Neuronal stem cell (in vitro differentiated cells): Measurements from ENCODE around the gene SMURF2.
"Not testable (repeated sequence)": the region's sequence is repeated elsewhere in the genome, so short reads cannot be mapped to it uniquely, and the experiment has no call there.

Experiments used
- DNase-seq: peaks from one replicate; pipeline ENCODE4 v3.0.0-alpha.2; 2013; ENCODE audit warnings: low spot score
- H2AFZ ChIP-seq: one replicate; pipeline ENCODE4 v1.6.1; 2013; ENCODE audit warnings: mild to moderate bottlenecking, low read length, inconsistent platforms
- H2AK5ac ChIP-seq: 2 replicates; pipeline ENCODE4 v1.6.1; 2013; ENCODE audit warnings: low read depth, mild to moderate bottlenecking, inconsistent platforms, low read length, moderate library complexity, mixed read lengths
- H2BK120ac ChIP-seq: 2 replicates; pipeline ENCODE4 v1.6.1; 2013; ENCODE audit warnings: low read depth, mild to moderate bottlenecking, inconsistent platforms, low read length, moderate library complexity, mixed read lengths
- H2BK12ac ChIP-seq: one replicate; pipeline ENCODE4 v1.6.1; 2013; ENCODE audit warnings: low read length, inconsistent platforms
- H2BK15ac ChIP-seq: 2 replicates; pipeline ENCODE4 v1.6.1; 2013; ENCODE audit warnings: mild to moderate bottlenecking, low read length, inconsistent platforms, mixed read lengths
- H2BK5ac ChIP-seq: one replicate; pipeline ENCODE4 v1.6.1; 2013; ENCODE audit warnings: inconsistent platforms, mild to moderate bottlenecking, low read length, moderate library complexity
- H3K14ac ChIP-seq: one replicate; pipeline ENCODE4 v1.6.1; 2013; ENCODE audit warnings: low read length, inconsistent platforms
- H3K18ac ChIP-seq: 2 replicates; pipeline ENCODE4 v1.6.1; 2013; ENCODE audit warnings: low read length, inconsistent platforms
- H3K23ac ChIP-seq: 2 replicates; pipeline ENCODE4 v1.6.1; 2013; ENCODE audit warnings: low read depth, mild to moderate bottlenecking, mixed read lengths, low read length, inconsistent platforms; ENCODE audit not compliant: poor library complexity
- H3K27ac ChIP-seq: replicated peaks from 3 replicates; pipeline ENCODE4 v1.5.1; 2013; ENCODE audit warnings: low read length, inconsistent platforms
- H3K27me3 ChIP-seq, 3 experiments: 2 replicates each; pipeline ENCODE4 v1.6.1; 2013; ENCODE audit warnings: low read length in 3 of 3, mild to moderate bottlenecking in 2 of 3, inconsistent platforms in 1 of 3, low read depth in 1 of 3, mixed read lengths in 1 of 3, moderate library complexity in 1 of 3; ENCODE audit not compliant: control insufficient read depth in 3 of 3, insufficient read depth in 3 of 3
- H3K36me3 ChIP-seq, 2 donors: replicated peaks in 1 of 2; 2 replicates each; pipeline ENCODE4 v1.6.1; 2013; ENCODE audit warnings: low read length in 2 of 2; ENCODE audit not compliant: control insufficient read depth in 2 of 2, insufficient read depth in 2 of 2
- H3K4ac ChIP-seq: 2 replicates; pipeline ENCODE4 v1.6.1; 2013; ENCODE audit warnings: inconsistent platforms, mild to moderate bottlenecking, low read length, moderate library complexity
- H3K4me1 ChIP-seq, 2 donors: 1 replicate in 1 of 2; 2 replicates in 1 of 2; pipeline ENCODE4 v1.6.1; 2013; ENCODE audit warnings: low read length in 2 of 2, low read depth in 1 of 2; ENCODE audit not compliant: control insufficient read depth in 2 of 2, insufficient read depth in 1 of 2
- H3K4me2 ChIP-seq: one replicate; pipeline ENCODE4 v1.6.1; 2013; ENCODE audit warnings: mild to moderate bottlenecking, low read length, inconsistent platforms; ENCODE audit not compliant: insufficient read depth, poor library complexity, severe bottlenecking
- H3K4me3 ChIP-seq, 2 donors: 2 replicates each; pipeline ENCODE4 v1.5.1; 2013; ENCODE audit warnings: low read length in 2 of 2, mild to moderate bottlenecking in 2 of 2, inconsistent platforms in 1 of 2, moderate library complexity in 1 of 2
- H3K79me1 ChIP-seq: one replicate; pipeline ENCODE4 v1.6.1; 2013; ENCODE audit warnings: low read depth, mild to moderate bottlenecking, inconsistent platforms, low read length, moderate library complexity
- H3K9ac ChIP-seq: one replicate; pipeline ENCODE4 v1.6.1; 2013; ENCODE audit warnings: mild to moderate bottlenecking, low read depth, low read length, inconsistent platforms; ENCODE audit not compliant: poor library complexity
- H3K9me3 ChIP-seq, 2 donors: replicated peaks in 1 of 2; 2 replicates each; pipeline versions ENCODE3 to v1.6.1; 2013; ENCODE audit warnings: low read length in 2 of 2, mild to moderate bottlenecking in 2 of 2, inconsistent platforms in 1 of 2, low read depth in 1 of 2, mixed read lengths in 1 of 2, moderate library complexity in 1 of 2; ENCODE audit not compliant: control insufficient read depth in 2 of 2, insufficient read depth in 1 of 2
- H4K8ac ChIP-seq: one replicate; pipeline ENCODE4 v1.6.1; 2013; ENCODE audit warnings: low read depth, mild to moderate bottlenecking, inconsistent platforms, low read length, moderate library complexity
- H4K91ac ChIP-seq: one replicate; pipeline ENCODE4 v1.6.1; 2013; ENCODE audit warnings: low read length, low read depth, mild to moderate bottlenecking, inconsistent platforms; ENCODE audit not compliant: poor library complexity
- WGBS, 2 donors: extraction: QIAGEN DNeasy Blood & Tissue Kit; methylation state at CpG; one replicate each; pipeline ENCODE4 v1.1.7; 2013; ENCODE audit warnings: missing lambda C conversion rate in 2 of 2, mixed read lengths in 1 of 2; ENCODE audit not compliant: insufficient read length in 2 of 2, insufficient replicate concordance in 1 of 2; ENCODE audit errors: extremely low coverage in 2 of 2; 5-methylcytosine and 5-hydroxymethylcytosine counted together

Gene SMURF2

GRCh38 chr17:64682261-64683181 is 20.4 kb upstream of the SMURF2 start:
- peak overlapping the region; percentile 45 for H2AFZ ChIP-seq
- peaks cover 0 to 3% of the 10 kb centered on the region in 2 donors for H3K4me1 ChIP-seq
- DNase-seq, result no peak
- no peaks in the 10 kb centered on the region for H3K27me3 ChIP-seq
- H3K36me3 ChIP-seq, result no peaks in the 10 kb centered on the region
- H3K23ac ChIP-seq, result no peak overlapping the region
- WGBS, 2 donors, result no CpG with 5 or more reads among the region's 12 CpGs
- no peak overlapping the region for H3K18ac ChIP-seq
- H3K9ac ChIP-seq, result no peak overlapping the region
- H3K4me2 ChIP-seq, result no peak overlapping the region
- no peak overlapping the region for H2BK12ac ChIP-seq
- no peak overlapping the region for H3K4ac ChIP-seq
- H3K4me3 ChIP-seq, result no peak overlapping the region
- no peak overlapping the region for H2BK120ac ChIP-seq
- no peak overlapping the region for H3K14ac ChIP-seq
- no peak overlapping the region for H2BK15ac ChIP-seq
- H2BK5ac ChIP-seq, result no peak overlapping the region
- no peak overlapping the region for H2AK5ac ChIP-seq
- no peaks in the 10 kb centered on the region for H3K9me3 ChIP-seq
- no peaks in the 10 kb centered on the region for H3K79me1 ChIP-seq
- no peak overlapping the region for H3K27ac ChIP-seq
- H4K91ac ChIP-seq, result no peak overlapping the region
- no peak overlapping the region for H4K8ac ChIP-seq

GRCh38 chr17:64679710-64680216 is 17.7 kb upstream of the SMURF2 start:
- H3K27me3 ChIP-seq, result peaks cover 0 to 3% (median 0%) of the 10 kb centered on the region in 3 experiments
- H3K27ac ChIP-seq, result no peak overlapping the region
- no peak overlapping the region for H2AFZ ChIP-seq
- no peak overlapping the region for H3K4me3 ChIP-seq
- no peak overlapping the region for H3K4ac ChIP-seq
- H2BK15ac ChIP-seq, result no peak overlapping the region
- no peak overlapping the region for H3K23ac ChIP-seq
- no peaks in the 10 kb centered on the region for H3K4me1 ChIP-seq
- H2BK120ac ChIP-seq, result no peak overlapping the region
- DNase-seq, result no peak
- H3K36me3 ChIP-seq, result no peaks in the 10 kb centered on the region
- no peak overlapping the region for H4K8ac ChIP-seq
- H2BK5ac ChIP-seq, result no peak overlapping the region
- H4K91ac ChIP-seq, result no peak overlapping the region
- no peak overlapping the region for H3K18ac ChIP-seq
- H3K9ac ChIP-seq, result no peak overlapping the region
- H3K79me1 ChIP-seq, result no peaks in the 10 kb centered on the region
- H2BK12ac ChIP-seq, result no peak overlapping the region
- H3K14ac ChIP-seq, result no peak overlapping the region
- no peak overlapping the region for H2AK5ac ChIP-seq
- WGBS, 2 donors, result no CpG with 5 or more reads among the region's 10 CpGs
- no peaks in the 10 kb centered on the region for H3K9me3 ChIP-seq
- no peak overlapping the region for H3K4me2 ChIP-seq

- H3K79me1 ChIP-seq, result no peaks in the 10 kb centered on the region
- H3K4me2 ChIP-seq, result no peak overlapping the region
- no CpG with 5 or more reads among the region's 3 CpGs for WGBS, 2 donors
- H3K27ac ChIP-seq, result no peak overlapping the region
- no peaks in the 10 kb centered on the region for H3K4me1 ChIP-seq
- H2BK120ac ChIP-seq, result no peak overlapping the region
- H2BK15ac ChIP-seq, result no peak overlapping the region
- no peak overlapping the region for H2BK5ac ChIP-seq
- H3K9ac ChIP-seq, result no peak overlapping the region
- no peaks in the 10 kb centered on the region for H3K9me3 ChIP-seq
- H3K4me3 ChIP-seq, result no peak overlapping the region
- H2AFZ ChIP-seq, result no peak overlapping the region
- H3K4ac ChIP-seq, result no peak overlapping the region
- no peak for DNase-seq
- H3K14ac ChIP-seq, result no peak overlapping the region
- peaks cover 0 to 8% (median 0%) of the 10 kb centered on the region in 3 experiments for H3K27me3 ChIP-seq
- H3K18ac ChIP-seq, result no peak overlapping the region
- H2AK5ac ChIP-seq, result no peak overlapping the region
- H4K91ac ChIP-seq, result no peak overlapping the region
- H2BK12ac ChIP-seq, result no peak overlapping the region
- H4K8ac ChIP-seq, result no peak overlapping the region
- H3K23ac ChIP-seq, result no peak overlapping the region
- H3K36me3 ChIP-seq, result no peaks in the 10 kb centered on the region
Observed at GRCh38 chr17:64676763-64677162, 14.7 kb upstream of the SMURF2 start.

DNA sequence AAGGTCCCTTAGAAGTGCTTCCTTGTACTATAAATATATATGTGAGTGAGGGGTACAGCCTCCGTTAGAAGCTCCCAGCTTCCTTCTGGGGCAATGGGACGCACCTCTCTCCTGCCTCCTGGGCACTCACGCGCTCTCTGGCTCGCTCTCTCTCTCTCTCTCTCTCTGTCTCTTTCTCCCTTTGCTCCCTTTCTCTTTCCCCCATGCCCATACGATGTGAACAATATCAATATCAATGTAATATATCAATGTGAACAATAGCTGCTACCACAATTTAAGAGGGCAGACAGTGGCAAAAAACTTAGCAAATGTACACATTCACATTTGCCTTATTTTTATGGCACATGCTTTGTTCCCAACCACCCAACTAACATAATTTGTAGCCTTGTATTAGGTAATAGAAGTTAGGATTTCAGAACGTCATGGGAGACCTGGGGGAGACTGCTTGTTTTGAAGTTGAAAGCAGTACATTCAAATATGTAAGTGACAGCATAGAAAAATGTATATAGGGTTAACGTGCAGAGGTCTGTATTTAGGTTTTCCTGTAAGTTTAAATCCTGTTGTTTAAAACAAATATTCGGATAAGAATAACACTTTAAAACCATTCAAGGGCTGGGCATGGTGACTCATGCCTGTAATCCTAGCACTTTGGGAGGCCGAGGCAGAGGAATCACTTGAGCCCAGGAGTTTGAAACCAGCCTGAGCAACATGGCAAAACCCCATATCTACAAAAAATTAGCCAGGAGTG is 8.9 kb upstream of the SMURF2 start:
- H3K4me2 ChIP-seq, H2BK15ac ChIP-seq, H3K4me3 ChIP-seq, H3K9ac ChIP-seq, H2BK12ac ChIP-seq, H3K18ac ChIP-seq, H3K79me1 ChIP-seq, H3K36me3 ChIP-seq, H3K9me3 ChIP-seq, DNase-seq, H3K4me1 ChIP-seq, H3K27me3 ChIP-seq, H3K27ac ChIP-seq, H2BK5ac ChIP-seq, H3K23ac ChIP-seq, H2AK5ac ChIP-seq, H4K8ac ChIP-seq, H4K91ac ChIP-seq, H3K4ac ChIP-seq, H2BK120ac ChIP-seq, H2AFZ ChIP-seq, H3K14ac ChIP-seq: not testable (repeated sequence)
- WGBS, 2 donors, result no CpG with 5 or more reads among the region's 10 CpGs
